Measurements from ENCODE around the gene SMYD5. TPM values are rescaled to one million over a fixed set of nuclear protein-coding genes. Genes with fewer than 3 reads are reported as not detected.

Gene SMYD5
- total and polyA plus RNA-seq, 9 of the 15 experiments (the other 6 are each of a cell fraction or from before 2014, with no cell fraction given), result 11.4 to 56.8 (median 32.0) TPM

DNA sequence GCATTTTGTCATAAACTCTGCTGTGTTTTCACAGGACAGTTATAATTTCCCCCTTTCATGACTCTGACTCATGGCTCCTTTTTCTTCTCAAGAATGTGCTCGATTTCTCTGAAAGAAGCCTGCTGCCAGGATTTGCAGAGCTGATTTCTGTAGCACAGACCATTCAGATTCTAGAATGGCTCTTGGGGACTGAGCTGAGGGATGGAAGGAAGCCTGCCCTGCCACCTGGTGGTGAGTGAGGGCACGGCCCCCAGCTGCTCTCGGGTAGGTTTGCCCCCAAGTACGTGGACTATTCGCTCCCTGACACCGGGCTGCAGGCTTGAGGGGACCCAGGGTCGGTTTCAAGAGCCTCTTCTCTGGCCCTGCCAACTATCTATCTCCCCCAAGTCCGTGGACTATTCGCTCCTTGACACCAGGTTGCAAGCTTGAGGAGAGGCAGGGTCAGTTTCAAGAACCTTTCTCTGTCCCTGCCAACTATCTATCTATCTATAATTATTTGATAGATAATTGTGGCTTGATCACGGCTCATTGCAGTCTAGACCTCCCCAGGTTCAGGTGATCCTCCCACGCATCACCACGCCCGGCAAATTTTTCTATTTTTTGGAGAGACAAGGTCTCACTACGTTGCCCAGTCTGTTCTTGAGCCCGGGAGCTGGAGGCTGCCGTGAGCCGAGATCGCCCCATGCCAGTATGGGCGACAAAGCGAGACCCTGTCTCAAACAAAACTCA is 1.4 kb upstream of the SMYD5 start (continued):
- TF ChIP-seq POU5F1 (IDR thresholded peaks at IDR 0.05; ENCODE audit: borderline replicate concordance, low read depth, low read length, partially characterized antibody) (no peak), JUND (IDR thresholded peaks at IDR 0.05; ENCODE audit: borderline replicate concordance, low read depth, low read length) (no peak), JUND (tag; IDR thresholded peaks at IDR 0.05; ENCODE audit: borderline replicate concordance, low read depth, low read length) (0 out of 3 replicates have a peak, but pooled peaks have one; percentile 14), SMC3 (conservative IDR thresholded peaks at IDR 0.05; ENCODE audit: insufficient read depth, low read depth, low read length) (peak; percentile 63), MAZ (CRISPR knock-in tag; conservative IDR thresholded peaks at IDR 0.05 in 1 of 2, IDR thresholded peaks at IDR 0.05 in 1 of 2) (peak in 1 of 2 experiments; percentile 90; a peak in 3 of 4 replicates), RAD21 (CRISPR knock-in tag; conservative IDR thresholded peaks at IDR 0.05 in 1 of 2, IDR thresholded peaks at IDR 0.05 in 1 of 2) (peak; percentile 59 to 70)
- TF ChIP-seq, protein P1, sequence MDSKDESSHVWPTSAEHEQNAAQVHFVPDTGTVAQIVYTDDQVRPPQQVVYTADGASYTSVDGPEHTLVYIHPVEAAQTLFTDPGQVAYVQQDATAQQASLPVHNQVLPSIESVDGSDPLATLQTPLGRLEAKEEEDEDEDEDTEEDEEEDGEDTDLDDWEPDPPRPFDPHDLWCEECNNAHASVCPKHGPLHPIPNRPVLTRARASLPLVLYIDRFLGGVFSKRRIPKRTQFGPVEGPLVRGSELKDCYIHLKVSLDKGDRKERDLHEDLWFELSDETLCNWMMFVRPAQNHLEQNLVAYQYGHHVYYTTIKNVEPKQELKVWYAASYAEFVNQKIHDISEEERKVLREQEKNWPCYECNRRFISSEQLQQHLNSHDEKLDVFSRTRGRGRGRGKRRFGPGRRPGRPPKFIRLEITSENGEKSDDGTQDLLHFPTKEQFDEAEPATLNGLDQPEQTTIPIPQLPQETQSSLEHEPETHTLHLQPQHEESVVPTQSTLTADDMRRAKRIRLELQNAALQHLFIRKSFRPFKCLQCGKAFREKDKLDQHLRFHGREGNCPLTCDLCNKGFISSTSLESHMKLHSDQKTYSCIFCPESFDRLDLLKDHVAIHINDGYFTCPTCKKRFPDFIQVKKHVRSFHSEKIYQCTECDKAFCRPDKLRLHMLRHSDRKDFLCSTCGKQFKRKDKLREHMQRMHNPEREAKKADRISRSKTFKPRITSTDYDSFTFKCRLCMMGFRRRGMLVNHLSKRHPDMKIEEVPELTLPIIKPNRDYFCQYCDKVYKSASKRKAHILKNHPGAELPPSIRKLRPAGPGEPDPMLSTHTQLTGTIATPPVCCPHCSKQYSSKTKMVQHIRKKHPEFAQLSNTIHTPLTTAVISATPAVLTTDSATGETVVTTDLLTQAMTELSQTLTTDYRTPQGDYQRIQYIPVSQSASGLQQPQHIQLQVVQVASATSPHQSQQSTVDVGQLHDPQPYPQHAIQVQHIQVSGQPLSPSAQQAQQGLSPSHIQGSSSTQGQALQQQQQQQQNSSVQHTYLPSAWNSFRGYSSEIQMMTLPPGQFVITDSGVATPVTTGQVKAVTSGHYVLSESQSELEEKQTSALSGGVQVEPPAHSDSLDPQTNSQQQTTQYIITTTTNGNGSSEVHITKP (IDR thresholded peaks at IDR 0.05; ENCODE audit: partially characterized antibody), result peak; percentile 37
- TF ChIP-seq, protein P2, sequence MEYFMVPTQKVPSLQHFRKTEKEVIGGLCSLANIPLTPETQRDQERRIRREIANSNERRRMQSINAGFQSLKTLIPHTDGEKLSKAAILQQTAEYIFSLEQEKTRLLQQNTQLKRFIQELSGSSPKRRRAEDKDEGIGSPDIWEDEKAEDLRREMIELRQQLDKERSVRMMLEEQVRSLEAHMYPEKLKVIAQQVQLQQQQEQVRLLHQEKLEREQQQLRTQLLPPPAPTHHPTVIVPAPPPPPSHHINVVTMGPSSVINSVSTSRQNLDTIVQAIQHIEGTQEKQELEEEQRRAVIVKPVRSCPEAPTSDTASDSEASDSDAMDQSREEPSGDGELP (CRISPR knock-in tag; IDR thresholded peaks at IDR 0.05; ENCODE audit: borderline replicate concordance), result peak; percentile 82; the same call in 1 of the 2 replicates
- TF ChIP-seq, protein P3, sequence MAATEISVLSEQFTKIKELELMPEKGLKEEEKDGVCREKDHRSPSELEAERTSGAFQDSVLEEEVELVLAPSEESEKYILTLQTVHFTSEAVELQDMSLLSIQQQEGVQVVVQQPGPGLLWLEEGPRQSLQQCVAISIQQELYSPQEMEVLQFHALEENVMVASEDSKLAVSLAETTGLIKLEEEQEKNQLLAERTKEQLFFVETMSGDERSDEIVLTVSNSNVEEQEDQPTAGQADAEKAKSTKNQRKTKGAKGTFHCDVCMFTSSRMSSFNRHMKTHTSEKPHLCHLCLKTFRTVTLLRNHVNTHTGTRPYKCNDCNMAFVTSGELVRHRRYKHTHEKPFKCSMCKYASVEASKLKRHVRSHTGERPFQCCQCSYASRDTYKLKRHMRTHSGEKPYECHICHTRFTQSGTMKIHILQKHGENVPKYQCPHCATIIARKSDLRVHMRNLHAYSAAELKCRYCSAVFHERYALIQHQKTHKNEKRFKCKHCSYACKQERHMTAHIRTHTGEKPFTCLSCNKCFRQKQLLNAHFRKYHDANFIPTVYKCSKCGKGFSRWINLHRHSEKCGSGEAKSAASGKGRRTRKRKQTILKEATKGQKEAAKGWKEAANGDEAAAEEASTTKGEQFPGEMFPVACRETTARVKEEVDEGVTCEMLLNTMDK (IDR thresholded peaks at IDR 0.05; ENCODE audit: borderline replicate concordance, insufficient read depth, low read depth, low read length, poor library complexity, severe bottlenecking), result peak; percentile 60
- TF ChIP-seq, protein P4, sequence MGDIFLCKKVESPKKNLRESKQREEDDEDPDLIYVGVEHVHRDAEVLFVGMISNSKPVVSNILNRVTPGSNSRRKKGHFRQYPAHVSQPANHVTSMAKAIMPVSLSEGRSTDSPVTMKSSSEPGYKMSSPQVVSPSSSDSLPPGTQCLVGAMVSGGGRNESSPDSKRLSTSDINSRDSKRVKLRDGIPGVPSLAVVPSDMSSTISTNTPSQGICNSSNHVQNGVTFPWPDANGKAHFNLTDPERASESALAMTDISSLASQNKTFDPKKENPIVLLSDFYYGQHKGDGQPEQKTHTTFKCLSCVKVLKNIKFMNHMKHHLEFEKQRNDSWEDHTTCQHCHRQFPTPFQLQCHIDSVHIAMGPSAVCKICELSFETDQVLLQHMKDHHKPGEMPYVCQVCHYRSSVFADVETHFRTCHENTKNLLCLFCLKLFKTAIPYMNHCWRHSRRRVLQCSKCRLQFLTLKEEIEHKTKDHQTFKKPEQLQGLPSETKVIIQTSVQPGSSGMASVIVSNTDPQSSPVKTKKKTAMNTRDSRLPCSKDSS (IDR thresholded peaks at IDR 0.05; ENCODE audit: low read depth, partially characterized antibody), result no peak

Measured in K562 (cell line).